Omental fat pad (tissue), 4 donors: Measurements from ENCODE around the gene ULK1. TPM values are rescaled to one million over a fixed set of nuclear protein-coding genes. Genes with fewer than 3 reads are reported as not detected.

Source experiments
- ATAC-seq: fragments of 150-250 bp; one replicate; pipeline ENCODE4 v1.9.1; 2016; ENCODE audit warnings: mild to moderate bottlenecking, moderate library complexity; ENCODE audit not compliant: low FRiP score
- DNase-seq: peaks from one replicate; pipeline ENCODE4 v3.0.0-alpha.2; 2019; ENCODE audit warnings: low spot score
- CTCF ChIP-seq, 3 donors: fragments of 450-650 bp; IDR thresholded peaks; one replicate each; pipeline ENCODE4 v1.5.1; 2016 to 2017; ENCODE audit warnings: antibody characterized with exemption in 3 of 3, mild to moderate bottlenecking in 3 of 3, moderate library complexity in 2 of 3
- total RNA-seq, 4 donors: library from RNA; depleted of rRNA; stranded (reverse); fragments of >200 nt; gene quantifications; one replicate each; pipeline ENCODE4 v1.1.0, GENCODE V29; 2016

Gene ULK1
- total RNA-seq, 4 donors from 2014 or later, result 7.7 to 24.4 (median 9.4) TPM

- DNase-seq (no peak), ATAC-seq (no peak)
These were observed 40.1 kb downstream of the ULK1 start for GRCh38 chr12:131934535-131934934.

DNA sequence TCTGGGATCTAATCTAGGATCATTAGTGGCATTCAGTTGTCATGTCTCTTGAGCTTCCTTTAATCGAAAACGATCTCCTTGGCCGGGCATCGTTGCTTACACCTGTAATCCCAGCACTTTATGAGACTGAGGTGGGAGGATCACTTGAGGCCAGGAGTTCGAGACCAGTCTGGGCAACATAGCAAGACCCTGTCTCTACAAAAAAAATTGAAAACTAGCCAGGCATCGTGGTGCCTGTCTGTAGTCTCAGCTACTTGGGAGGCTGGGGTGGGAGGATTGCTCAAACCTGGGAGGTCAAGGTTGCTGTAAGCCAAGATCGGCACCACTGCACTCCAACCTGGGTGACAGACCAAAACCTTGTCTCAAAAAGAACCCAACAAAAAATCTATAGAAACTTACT is 43.7 kb downstream of the ULK1 start:
- no peak for TF ChIP-seq CTCF (IDR thresholded peaks at IDR 0.05)
- ATAC-seq (no peak), DNase-seq (no peak)

More at GRCh38 chr12:131934535-131934934, 40.1 kb downstream of the ULK1 start:
- TF ChIP-seq CTCF (IDR thresholded peaks at IDR 0.05), result no peak

DNA sequence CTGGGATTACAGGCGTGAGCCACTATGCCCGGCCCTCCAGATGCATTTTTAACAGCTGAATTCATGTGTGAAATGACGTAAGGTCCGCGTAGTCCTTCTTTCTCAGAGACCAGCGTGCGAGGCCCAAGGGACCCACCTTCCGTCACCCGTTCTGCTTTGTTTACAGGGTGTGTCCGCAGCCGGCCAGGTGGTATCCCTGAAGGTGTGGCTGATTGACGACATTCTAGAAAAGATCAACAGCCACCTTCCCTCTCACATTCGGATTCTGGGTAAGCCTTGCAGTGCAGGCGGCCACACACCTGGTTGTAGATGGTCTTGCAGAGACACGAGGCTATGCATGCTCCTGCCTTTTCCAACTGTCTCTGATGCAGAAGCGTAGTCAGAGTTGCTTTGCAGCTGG is 44.6 kb downstream of the ULK1 start:
- no peak for TF ChIP-seq CTCF (IDR thresholded peaks at IDR 0.05)
- no peak for DNase-seq
- no peak for ATAC-seq

DNA sequence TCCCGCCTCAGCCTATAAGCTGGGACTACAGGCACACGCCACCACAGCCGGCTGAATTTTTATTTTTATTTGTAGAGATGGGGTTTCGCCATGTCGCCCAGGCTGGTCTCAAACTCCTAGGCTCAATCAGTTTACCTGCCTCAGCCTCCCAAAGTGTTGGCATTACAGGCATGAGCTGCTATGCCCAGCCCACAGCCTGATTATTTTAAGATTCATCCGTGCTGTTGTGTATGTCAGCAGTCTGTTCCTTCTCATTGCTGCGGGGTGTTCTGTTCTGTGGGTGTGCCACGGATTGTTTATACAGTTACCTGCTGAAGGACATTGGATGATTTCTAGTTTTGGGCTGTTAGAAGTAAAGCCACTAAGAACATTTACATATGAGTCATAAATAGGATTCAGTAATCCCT is 45.7 kb downstream of the ULK1 start:
- DNase-seq, result no peak

DNA sequence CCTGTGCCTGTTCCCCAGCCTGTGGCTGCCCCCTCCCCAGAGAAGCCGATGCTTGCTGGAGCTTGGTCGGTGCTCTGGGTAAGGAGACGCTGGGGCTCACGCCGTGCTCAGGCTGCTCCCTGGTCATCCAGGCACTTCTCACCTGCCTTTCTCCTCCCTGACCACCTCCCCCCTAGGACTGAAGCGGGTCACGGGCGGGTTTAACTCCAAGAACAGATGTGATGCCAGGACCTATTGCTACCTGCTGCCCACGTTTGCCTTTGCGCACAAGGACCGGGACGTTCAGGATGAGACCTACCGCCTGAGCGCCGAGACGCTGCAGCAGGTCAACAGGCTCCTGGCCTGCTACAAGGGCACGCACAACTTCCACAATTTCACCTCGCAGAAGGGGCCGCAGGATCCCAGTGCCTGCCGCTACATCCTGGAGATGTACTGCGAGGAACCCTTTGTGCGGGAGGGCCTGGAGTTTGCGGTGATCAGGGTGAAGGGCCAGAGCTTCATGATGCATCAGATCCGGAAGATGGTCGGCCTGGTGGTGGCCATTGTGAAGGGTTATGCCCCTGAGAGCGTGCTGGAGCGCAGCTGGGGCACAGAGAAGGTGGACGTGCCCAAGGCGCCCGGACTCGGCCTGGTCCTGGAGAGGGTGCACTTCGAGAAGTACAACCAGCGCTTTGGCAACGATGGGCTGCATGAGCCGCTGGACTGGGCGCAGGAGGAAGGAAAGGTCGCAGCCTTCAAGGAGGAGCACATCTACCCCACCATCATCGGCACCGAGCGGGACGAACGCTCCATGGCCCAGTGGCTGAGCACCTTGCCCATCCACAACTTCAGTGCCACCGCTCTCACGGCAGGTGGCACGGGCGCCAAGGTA is 46.9 kb downstream of the ULK1 start:
- DNase-seq (no peak), ATAC-seq (no peak)
- no peak for TF ChIP-seq CTCF (IDR thresholded peaks at IDR 0.05)

More for the DNA sequence above, 45.7 kb downstream of the ULK1 start:
- no peak for ATAC-seq
- no peak for TF ChIP-seq CTCF (IDR thresholded peaks at IDR 0.05)

GRCh38 chr12:131941987-131942341 is 47.5 kb downstream of the ULK1 start:
- DNase-seq (no peak), ATAC-seq (no peak)
- no peak for TF ChIP-seq CTCF (IDR thresholded peaks at IDR 0.05)

DNA sequence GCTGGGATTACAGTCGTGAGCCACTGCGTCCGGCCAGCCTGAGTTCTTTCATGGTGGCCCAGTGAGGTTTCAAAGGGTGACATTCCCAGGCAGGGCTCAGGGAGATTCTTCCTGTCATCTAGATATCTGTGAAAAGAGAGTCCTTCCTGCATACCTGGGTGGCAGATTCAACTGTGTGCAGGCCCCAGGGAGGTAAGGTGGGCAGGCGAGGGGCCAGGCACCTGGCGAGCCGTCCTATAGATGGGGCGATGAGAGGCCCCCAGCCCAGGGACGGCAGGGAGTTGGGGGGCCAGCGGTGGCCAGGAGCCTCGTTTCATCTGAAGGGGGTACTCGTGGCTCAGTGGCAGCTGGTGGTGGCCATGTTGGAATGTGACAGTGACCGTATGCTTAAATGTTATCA is 48.2 kb downstream of the ULK1 start:
- ATAC-seq, result no peak
- DNase-seq, result no peak
- TF ChIP-seq CTCF (IDR thresholded peaks at IDR 0.05), result no peak
